SU-DHL-6 (cell line): ENCODE results near the gene CCDC24.

ENCODE experiments used
- H2AFZ ChIP-seq: fragments of 200-600 bp; sonication (generic); 2 replicates; pipeline ENCODE4 v1.6.1; 2014; ENCODE audit warnings: low read depth, mild to moderate bottlenecking, moderate library complexity, mixed read lengths, antibody characterized with exemption, low read length; ENCODE audit not compliant: severe bottlenecking
- H3F3A ChIP-seq: fragments of 200-600 bp; shearing (Covaris generic); 2 replicates; pipeline ENCODE4 v1.6.0; 2016; ENCODE audit warnings: antibody characterized with exemption, mild to moderate bottlenecking; ENCODE audit not compliant: insufficient read depth
- H3K27ac ChIP-seq: fragments of 200-600 bp; sonication (generic); 2 replicates; pipeline ENCODE4 v1.5.1; 2016; ENCODE audit warnings: low read depth, mild to moderate bottlenecking, low read length, moderate library complexity, mixed read lengths
- H3K27me3 ChIP-seq: fragments of 200-600 bp; sonication (generic), shearing (Covaris generic); 2 replicates; pipeline ENCODE4 v1.6.0; 2014; ENCODE audit warnings: mild to moderate bottlenecking, low read length
- H3K36me3 ChIP-seq: fragments of 200-600 bp; sonication (generic); 2 replicates; pipeline ENCODE4 v1.6.1; 2014; ENCODE audit warnings: mild to moderate bottlenecking, low read length, mixed read lengths
- H3K4me2 ChIP-seq: fragments of 300-600, 200-600 bp; shearing (Covaris generic), sonication (generic); 2 replicates; pipeline ENCODE4 v1.6.0; 2014; ENCODE audit warnings: low read length, low read depth, mild to moderate bottlenecking; ENCODE audit not compliant: poor library complexity, severe bottlenecking
- H3K4me3 ChIP-seq: fragments of 200-600 bp; sonication (generic); 2 replicates; pipeline ENCODE4 v1.5.1; 2014; ENCODE audit warnings: antibody characterized with exemption, low read length, mild to moderate bottlenecking, mixed read lengths; ENCODE audit not compliant: insufficient read depth, poor library complexity, severe bottlenecking
- H3K79me2 ChIP-seq: fragments of 200-600 bp; sonication (generic); 2 replicates; pipeline ENCODE4 v1.6.1; 2014; ENCODE audit warnings: mild to moderate bottlenecking, low read length, moderate library complexity; ENCODE audit not compliant: insufficient read depth
- H3K9ac ChIP-seq: fragments of 200-600 bp; sonication (generic); 2 replicates; pipeline ENCODE4 v1.7.0; 2014; ENCODE audit warnings: mild to moderate bottlenecking, low read length
- H3K9me2 ChIP-seq: fragments of 200-600 bp; sonication (generic); replicated peaks from 2 replicates; pipeline ENCODE4 v1.6.1; 2014; ENCODE audit warnings: low read length; ENCODE audit not compliant: insufficient read depth
- H3K9me3 ChIP-seq: fragments of 200-600 bp; sonication (generic); 2 replicates; pipeline ENCODE4 v1.6.1; 2014; ENCODE audit warnings: low read length, mixed read lengths; ENCODE audit not compliant: insufficient read depth
- H4K20me1 ChIP-seq: fragments of 200-600 bp; sonication (generic); 2 replicates; pipeline ENCODE4 v1.6.1; 2014; ENCODE audit warnings: low read depth, mild to moderate bottlenecking, antibody characterized with exemption, low read length, moderate library complexity, mixed read lengths
- CTCF ChIP-seq: fragments of 200-600 bp; sonication (generic); IDR thresholded peaks from one replicate; pipeline ENCODE4 v1.5.1; 2017; ENCODE audit warnings: antibody characterized with exemption, mild to moderate bottlenecking, low read length, moderate library complexity; ENCODE audit not compliant: insufficient read depth, poor library complexity, severe bottlenecking
- EZH2phosphoT487 ChIP-seq: fragments of 200-600 bp; sonication (generic), shearing (Covaris generic); conservative IDR thresholded peaks from 2 replicates; pipeline ENCODE4 v1.6.1; 2018; ENCODE audit warnings: mild to moderate bottlenecking, antibody characterized with exemption, low read length, moderate library complexity, mixed read lengths

Gene CCDC24

GRCh38 chr1:44020464-44020863 lies 29.1 kb downstream of the CCDC24 start:
- Histone ChIP-seq H3K27me3 (no peaks in the 10 kb centered on the region), H2AFZ (no peak overlapping the region), H3F3A (no peaks in the 10 kb centered on the region), H4K20me1 (no peaks in the 10 kb centered on the region), H3K9me2 (no peaks in the 10 kb centered on the region), H3K27ac (no peak overlapping the region), H3K4me2 (no peak overlapping the region), H3K9me3 (no peaks in the 10 kb centered on the region), H3K4me3 (no peak overlapping the region), H3K79me2 (no peaks in the 10 kb centered on the region), H3K9ac (no peak overlapping the region), H3K36me3 (no peaks in the 10 kb centered on the region)
- TF ChIP-seq CTCF (no peak), EZH2phosphoT487 (no peak)

DNA sequence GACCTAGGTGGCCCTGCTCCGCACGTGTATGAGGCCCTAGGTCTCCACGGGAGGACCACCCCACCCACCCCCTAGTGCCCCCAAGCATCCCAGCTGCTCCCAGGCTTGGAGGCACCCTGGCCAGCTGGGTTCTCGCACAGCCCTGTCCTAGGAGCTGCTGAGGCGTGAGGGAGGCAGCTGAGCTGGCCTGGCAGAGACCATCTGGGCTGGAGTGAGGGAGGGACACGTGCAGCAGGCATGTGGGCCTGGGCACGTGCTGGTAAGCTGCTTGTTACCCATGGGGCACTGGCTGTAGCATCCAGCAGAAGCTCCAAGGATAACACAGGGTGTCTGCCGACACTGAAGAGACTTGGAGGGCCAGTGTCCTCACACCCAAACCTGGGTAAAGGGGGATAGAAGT lies 29.8 kb downstream of the CCDC24 start:
- no peaks in the 10 kb centered on the region for H3K27me3 ChIP-seq
- H3K9ac ChIP-seq = no peak overlapping the region
- TF ChIP-seq CTCF (no peak), EZH2phosphoT487 (no peak)
- no peaks in the 10 kb centered on the region for H3K36me3 ChIP-seq
- H3K9me2 ChIP-seq = no peaks in the 10 kb centered on the region
- no peaks in the 10 kb centered on the region for H3K9me3 ChIP-seq
- H3K27ac ChIP-seq = no peak overlapping the region
- no peak overlapping the region for H2AFZ ChIP-seq
- H3K4me2 ChIP-seq = no peak overlapping the region
- H3K79me2 ChIP-seq = no peaks in the 10 kb centered on the region
- H3F3A ChIP-seq = no peaks in the 10 kb centered on the region
- no peak overlapping the region for H3K4me3 ChIP-seq
- no peaks in the 10 kb centered on the region for H4K20me1 ChIP-seq

DNA sequence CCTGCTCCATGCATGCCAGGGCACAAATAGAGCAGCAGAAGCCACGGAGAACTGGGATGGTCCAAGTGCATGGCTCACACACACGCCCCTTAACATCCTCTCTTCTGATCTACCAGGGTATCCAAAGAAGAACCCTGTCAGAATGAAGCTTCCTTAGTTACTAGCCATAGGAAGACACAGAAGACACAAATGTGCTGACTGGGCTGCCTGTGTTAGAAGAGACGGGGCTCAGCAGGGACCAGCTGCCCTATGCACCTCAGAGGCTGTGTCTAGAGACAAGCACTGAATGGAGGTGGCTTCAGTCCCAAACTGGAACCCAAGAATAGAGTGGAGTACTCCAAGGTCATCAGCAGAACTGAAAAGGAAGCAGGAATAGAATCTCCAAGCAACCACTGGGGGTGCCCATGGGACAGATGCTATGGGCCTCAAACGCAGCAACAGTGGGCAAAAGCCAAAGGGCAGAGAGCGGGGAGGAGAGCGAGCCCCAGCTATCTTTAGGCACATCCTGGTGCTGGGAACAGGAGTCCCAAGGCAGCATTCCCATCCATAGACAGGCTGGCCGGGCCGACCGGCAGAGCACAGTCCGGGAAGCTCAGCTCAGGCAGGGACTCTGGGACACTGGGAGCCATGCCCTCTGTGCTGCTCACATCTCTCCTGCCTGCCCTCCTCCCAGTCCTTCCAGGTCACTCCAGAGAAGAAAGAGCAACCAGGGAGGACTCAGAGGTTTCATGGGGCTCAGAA lies 30.4 kb downstream of the CCDC24 start:
- Histone ChIP-seq H2AFZ (no peak overlapping the region), H3K4me3 (no peak overlapping the region), H3K27ac (no peak overlapping the region), H3F3A (no peaks in the 10 kb centered on the region), H3K9me2 (no peaks in the 10 kb centered on the region), H3K4me2 (no peak overlapping the region), H3K79me2 (no peaks in the 10 kb centered on the region), H3K9me3 (no peaks in the 10 kb centered on the region), H3K36me3 (no peaks in the 10 kb centered on the region), H4K20me1 (no peaks in the 10 kb centered on the region), H3K27me3 (no peaks in the 10 kb centered on the region), H3K9ac (no peak overlapping the region)
- TF ChIP-seq CTCF (no peak), EZH2phosphoT487 (no peak)
